A673 (cell line): ENCODE measurements around the gene MYBPC3. TPM values are rescaled to one million over a fixed set of nuclear protein-coding genes. Genes with fewer than 3 reads are reported as not detected.

Experiments used
- BruUV-seq: library from RNA; stranded (reverse); fragments of 400-500 nt; replicated peaks from 2 replicates; lab custom pipeline; 2021; lab: Mats Ljungman, UMichigan
- CTCF ChIA-PET: fragments of 300-600 bp; sonication (Branson Sonifier 250); formaldehyde crosslinking; loops from one replicate; lab custom pipeline; 2022; ENCODE audit warnings: antibody characterized with exemption; lab: Charles Lee
- POLR2A ChIA-PET: fragments of 300-600 bp; sonication (Branson Sonifier 250); formaldehyde crosslinking; loops from one replicate; lab custom pipeline; 2022; ENCODE audit warnings: antibody characterized with exemption; ENCODE audit not compliant: low non-redundant PET; lab: Charles Lee
- DNase-seq: peaks from one replicate; pipeline ENCODE4 v3.0.0-alpha.2; 2015; ENCODE audit warnings: low spot score
- H3K27ac ChIP-seq: fragments of 200-600 bp; sonication (generic); 2 replicates; pipeline ENCODE4 v1.5.1; 2016; ENCODE audit warnings: mixed run types, low read depth, mild to moderate bottlenecking, mixed read lengths, antibody characterized with exemption, low read length; ENCODE audit not compliant: poor library complexity, severe bottlenecking
- H3K27me3 ChIP-seq: fragments of 200-600 bp; sonication (generic); replicated peaks from 2 replicates; pipeline ENCODE4 v1.6.1; 2017; ENCODE audit warnings: mixed run types, low read depth, mild to moderate bottlenecking, mixed read lengths, antibody characterized with exemption, low read length; ENCODE audit not compliant: insufficient read depth, poor library complexity
- H3K36me3 ChIP-seq: fragments of 200-600 bp; sonication (generic); 2 replicates; pipeline ENCODE4 v1.6.1; 2016; ENCODE audit warnings: mixed run types, mild to moderate bottlenecking, mixed read lengths, antibody characterized with exemption, low read length; ENCODE audit not compliant: insufficient read depth, poor library complexity, severe bottlenecking
- H3K4me1 ChIP-seq: fragments of 200-600 bp; sonication (generic); 2 replicates; pipeline ENCODE4 v1.6.1; 2017; ENCODE audit warnings: mixed run types, mild to moderate bottlenecking, mixed read lengths, antibody characterized with exemption, low read length; ENCODE audit not compliant: insufficient read depth, poor library complexity, severe bottlenecking
- H3K4me3 ChIP-seq: fragments of 200-600 bp; sonication (generic); 2 replicates; pipeline ENCODE4 v1.5.1; 2016; ENCODE audit warnings: low read depth, mixed run types, mild to moderate bottlenecking, mixed read lengths, low read length; ENCODE audit not compliant: poor library complexity, severe bottlenecking
- H3K9me3 ChIP-seq: fragments of 200-600 bp; sonication (generic); 2 replicates; pipeline ENCODE4 v1.6.1; 2016; ENCODE audit warnings: mixed run types, low read depth, mild to moderate bottlenecking, mixed read lengths, antibody characterized with exemption, low read length; ENCODE audit not compliant: poor library complexity, severe bottlenecking
- CTCF ChIP-seq: fragments of 300-800, 200-600 bp; sonication (generic); conservative IDR thresholded peaks from 2 replicates; pipeline ENCODE4 v1.5.1; 2017; ENCODE audit warnings: low read depth, mild to moderate bottlenecking, antibody characterized with exemption, low read length, moderate library complexity, mixed read lengths
- EZH2 ChIP-seq: fragments of 200-600 bp; sonication (generic); IDR thresholded peaks from 2 replicates; pipeline ENCODE4 v1.6.1; 2017; ENCODE audit warnings: borderline replicate concordance, low read depth, mild to moderate bottlenecking, mixed read lengths, antibody characterized with exemption, low read length; ENCODE audit not compliant: poor library complexity, severe bottlenecking
- intact Hi-C: fragments of 100-400 bp; cut with micrococcal nuclease; formaldehyde crosslinking; loops from one replicate; pipeline ENCODE4 v1.10.0; 2022; ENCODE audit not compliant: unreplicated experiment
- total RNA-seq: library from RNA; stranded (reverse); gene quantifications from 2 replicates; pipeline ENCODE4 v1.2.3, GENCODE V29; 2021

The MYBPC3 gene
- total RNA-seq, 1 experiment from 2014 or later: not detected

GRCh38 chr11:47395223-47396048, 42.9 kb upstream of the MYBPC3 start:
- TF ChIP-seq CTCF: no peak
- TF ChIP-seq EZH2: no peak
- H3K36me3 ChIP-seq: no peaks in the 10 kb centered on the region
- CTCF ChIA-PET: no interaction called here
- no TSS peak for BruUV-seq
- DNase-seq: no peak
- POLR2A ChIA-PET: no interaction called here
- H3K4me1 ChIP-seq: peaks cover 9% of the 10 kb centered on the region
- peak overlapping the region; percentile 63 for H3K27ac ChIP-seq
- H3K4me3 ChIP-seq: no peak overlapping the region
- intact Hi-C loops: no loop called here
- no peaks in the 10 kb centered on the region for H3K9me3 ChIP-seq
- H3K27me3 ChIP-seq: no peaks in the 10 kb centered on the region

- Histone ChIP-seq H3K36me3 (no peaks in the 10 kb centered on the region), H3K27ac (peak overlapping the region; percentile 63), H3K4me3 (no peak overlapping the region), H3K27me3 (no peaks in the 10 kb centered on the region), H3K9me3 (no peaks in the 10 kb centered on the region), H3K4me1 (peaks cover 3% of the 10 kb centered on the region)
- DNase-seq: peak; percentile 44
- no TSS peak for BruUV-seq
- no peak for TF ChIP-seq CTCF
- no peak for TF ChIP-seq EZH2
- CTCF ChIA-PET: no interaction called here
- POLR2A ChIA-PET: no interaction called here
- intact Hi-C loops: no loop called here
These were observed 42.1 kb upstream of the MYBPC3 start for GRCh38 chr11:47394322-47395222.

GRCh38 chr11:47394050-47394321, 41.5 kb upstream of the MYBPC3 start:
- Histone ChIP-seq H3K36me3 (no peaks in the 10 kb centered on the region), H3K9me3 (no peaks in the 10 kb centered on the region), H3K27ac (no peak overlapping the region), H3K27me3 (no peaks in the 10 kb centered on the region), H3K4me1 (no peaks in the 10 kb centered on the region), H3K4me3 (no peak overlapping the region)
- POLR2A ChIA-PET: no interaction called here
- DNase-seq: no peak
- CTCF ChIA-PET: no interaction called here
- intact Hi-C loops: no loop called here
- no peak for TF ChIP-seq EZH2
- no peak for TF ChIP-seq CTCF
- BruUV-seq: no TSS peak
